PFSK-1 (cell line): ENCODE data around the gene PTPN9.

Source experiments
- POLR2AphosphoS5 ChIP-seq: IDR thresholded peaks from 2 replicates; pipeline ENCODE4 v1.6.1; 2012; ENCODE audit warnings: low read depth, mild to moderate bottlenecking, control low read depth, low read length, moderate library complexity
- TAF1 ChIP-seq: IDR thresholded peaks from 2 replicates; pipeline ENCODE4 v1.6.1; 2012; ENCODE audit warnings: low read length, control low read depth, borderline replicate concordance; ENCODE audit not compliant: insufficient read depth

DNA sequence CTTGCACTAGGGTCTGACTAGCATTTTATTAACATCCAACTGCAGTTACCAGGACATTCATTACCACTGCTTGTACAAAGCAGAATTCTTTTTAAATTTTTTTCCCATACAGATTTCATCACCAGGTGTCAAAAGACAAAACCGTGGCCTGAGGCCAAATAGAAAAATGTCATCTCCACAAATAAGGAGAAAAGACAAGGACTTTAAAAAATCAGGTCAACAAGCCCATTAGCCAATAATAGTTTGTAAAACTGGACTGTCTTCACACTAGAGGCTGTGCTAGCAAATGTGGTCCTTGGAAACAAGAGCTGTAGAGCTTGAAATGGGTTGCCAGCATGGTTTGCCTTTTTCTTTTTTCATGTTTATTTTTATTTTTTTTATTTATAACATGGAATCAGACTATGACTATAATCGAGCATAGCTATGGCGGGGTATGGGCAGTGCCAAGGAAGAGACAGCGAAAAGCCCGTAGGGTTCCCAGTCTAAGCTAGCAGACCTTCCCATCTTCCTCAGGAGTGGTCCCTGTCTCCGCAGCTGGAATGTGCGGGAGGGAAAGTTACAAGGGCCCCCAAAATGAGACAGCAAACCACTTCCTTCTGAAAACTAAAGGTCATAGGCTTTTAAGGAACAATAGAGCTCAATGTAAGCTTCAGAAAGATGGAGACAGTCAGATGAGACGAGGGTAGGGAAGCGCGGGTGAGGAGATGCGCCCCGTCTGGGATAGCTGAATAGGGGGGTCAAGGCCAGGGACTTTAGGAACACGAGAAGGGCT lies 1.5 kb downstream of the PTPN9 start:
- TF ChIP-seq POLR2AphosphoS5 (no peak), TAF1 (no peak)
